Fibroblast of skin of abdomen (primary cell): ENCODE data around the gene F11R.
A peak's percentile ranks its signal among the peaks of the same experiment; 100 is the strongest.
"Not testable (repeated sequence)": the region's sequence is repeated elsewhere in the genome, so short reads cannot be mapped to it uniquely, and the experiment has no call there.

Experiments used
- DNase-seq: peaks from one replicate; pipeline ENCODE4 v3.0.0-alpha.2; 2013

F11R gene

GRCh38 chr1:160961419-160961818 lies 59.5 kb downstream of the F11R start:
- DNase-seq = no peak

- DNase-seq = no peak
These were observed 64.0 kb downstream of the F11R start for GRCh38 chr1:160956966-160957365.

- DNase-seq = peak; percentile 11
These were observed 66.5 kb downstream of the F11R start, which contains the start of gene ITLN2 for GRCh38 chr1:160954158-160955104. Gene ITLN2 (minus strand): TSS chr1:160954809. CDS start chr1:160954741, 68 bp downstream.

- no peak for DNase-seq
These were observed 67.9 kb downstream of the F11R start for GRCh38 chr1:160953030-160953429.

- no peak for DNase-seq
These were observed 68.8 kb downstream of the F11R start for GRCh38 chr1:160952129-160952510.

GRCh38 chr1:160951443-160952128 lies 69.4 kb downstream of the F11R start:
- DNase-seq = peak; percentile 18

GRCh38 chr1:160950657-160951056 lies 70.3 kb downstream of the F11R start:
- no peak for DNase-seq

GRCh38 chr1:160949881-160950280 lies 71.1 kb downstream of the F11R start:
- DNase-seq = no peak

GRCh38 chr1:160949216-160949880 lies 71.6 kb downstream of the F11R start:
- DNase-seq = peak; percentile 4

- DNase-seq = not testable (repeated sequence)
These were observed 73.7 kb downstream of the F11R start for GRCh38 chr1:160947174-160947759.

GRCh38 chr1:160945881-160946280 lies 75.1 kb downstream of the F11R start:
- DNase-seq = not testable (repeated sequence)
